Measurements from ENCODE around the gene PIK3C2G.
"Not testable (repeated sequence)": the region's sequence is repeated elsewhere in the genome, so short reads cannot be mapped to it uniquely, and the experiment has no call there.

PIK3C2G gene

GRCh38 chr12:18261273-18261672 is at the start of gene PIK3C2G:
Gene PIK3C2G, plus strand, starts transcription at chr12:18261518. Its CDS starts 20,564 bp downstream, at chr12:18282082.
- DNase-seq (ENCODE audit: low spot score in 2 of 2): no peak
- in situ Hi-C loops (cut with MboI; ENCODE audit: low sequenced_read_pairs): no loop called here
- Histone ChIP-seq H3K4me1 (no peaks in the 10 kb centered on the region), H3K27me3 (ENCODE audit: low read depth) (no peaks in the 10 kb centered on the region), H3K9me3 (no peaks in the 10 kb centered on the region), H3K4me3 (no peak within 1 kb of the TSS), H3K36me3 (replicated peaks) (no peaks in the 10 kb centered on the region)

GRCh38 chr12:18217966-18218365 is 43.4 kb upstream of the PIK3C2G start:
- in situ Hi-C loops (cut with MboI; ENCODE audit: low sequenced_read_pairs): no loop called here
- H3K4me1 ChIP-seq: no peaks in the 10 kb centered on the region
- no peaks in the 10 kb centered on the region for H3K36me3 ChIP-seq (replicated peaks)
- no peaks in the 10 kb centered on the region for H3K27me3 ChIP-seq (ENCODE audit: low read depth)
- no peak overlapping the region for H3K4me3 ChIP-seq
- no peaks in the 10 kb centered on the region for H3K9me3 ChIP-seq
- DNase-seq (ENCODE audit: low spot score in 2 of 2): no peak

GRCh38 chr12:18221726-18222125 is 39.6 kb upstream of the PIK3C2G start:
- Histone ChIP-seq H3K4me3 (no peak overlapping the region), H3K27me3 (ENCODE audit: low read depth) (no peaks in the 10 kb centered on the region), H3K4me1 (peaks cover 3% of the 10 kb centered on the region; the same call in 1 of the 2 replicates), H3K9me3 (no peaks in the 10 kb centered on the region), H3K36me3 (replicated peaks) (no peaks in the 10 kb centered on the region)
- no peak for DNase-seq (ENCODE audit: low spot score in 2 of 2)
- in situ Hi-C loops (cut with MboI; ENCODE audit: low sequenced_read_pairs): no loop called here

- no peak for DNase-seq (ENCODE audit: low spot score in 2 of 2)
Measured at GRCh38 chr12:18222699-18223098, 38.6 kb upstream of the PIK3C2G start.

GRCh38 chr12:18224745-18225144 is 36.6 kb upstream of the PIK3C2G start:
- Histone ChIP-seq H3K36me3 (replicated peaks) (no peaks in the 10 kb centered on the region), H3K4me1 (peaks cover 3% of the 10 kb centered on the region; the same call in 1 of the 2 replicates), H3K9me3 (no peaks in the 10 kb centered on the region), H3K27me3 (ENCODE audit: low read depth) (no peaks in the 10 kb centered on the region), H3K4me3 (no peak overlapping the region)
- in situ Hi-C loops (cut with MboI; ENCODE audit: low sequenced_read_pairs): no loop called here
- peak; percentile 8 to 77 for DNase-seq (ENCODE audit: low spot score in 2 of 2)

More at GRCh38 chr12:18222699-18223098, 38.6 kb upstream of the PIK3C2G start:
- in situ Hi-C loops (cut with MboI; ENCODE audit: low sequenced_read_pairs): no loop called here
- Histone ChIP-seq H3K4me1 (peaks cover 3% of the 10 kb centered on the region; the same call in 1 of the 2 replicates), H3K9me3 (no peaks in the 10 kb centered on the region), H3K4me3 (no peak overlapping the region), H3K36me3 (replicated peaks) (no peaks in the 10 kb centered on the region), H3K27me3 (ENCODE audit: low read depth) (no peaks in the 10 kb centered on the region)

- DNase-seq (ENCODE audit: low spot score in 2 of 2): peak; percentile 14 to 22
- no peaks in the 10 kb centered on the region for H3K27me3 ChIP-seq (ENCODE audit: low read depth)
- H3K9me3 ChIP-seq: no peaks in the 10 kb centered on the region
- H3K36me3 ChIP-seq (replicated peaks): no peaks in the 10 kb centered on the region
- in situ Hi-C loops (cut with MboI; ENCODE audit: low sequenced_read_pairs): no loop called here
- H3K4me1 ChIP-seq: peaks cover 6% of the 10 kb centered on the region; the same call in 1 of the 2 replicates
- no peak overlapping the region for H3K4me3 ChIP-seq
Measured at GRCh38 chr12:18239526-18239925, 21.8 kb upstream of the PIK3C2G start.

- Histone ChIP-seq H3K36me3 (replicated peaks) (no peaks in the 10 kb centered on the region), H3K9me3 (no peaks in the 10 kb centered on the region), H3K27me3 (ENCODE audit: low read depth) (no peaks in the 10 kb centered on the region), H3K4me3 (no peak overlapping the region), H3K4me1 (peaks cover 6% of the 10 kb centered on the region; the same call in 1 of the 2 replicates)
- in situ Hi-C loops (cut with MboI; ENCODE audit: low sequenced_read_pairs): no loop called here
- DNase-seq (ENCODE audit: low spot score in 2 of 2): no peak
Measured at GRCh38 chr12:18242380-18243089, 18.8 kb upstream of the PIK3C2G start.

GRCh38 chr12:18243238-18243637 is 18.1 kb upstream of the PIK3C2G start:
- Histone ChIP-seq H3K4me3 (no peak overlapping the region), H3K27me3 (ENCODE audit: low read depth) (no peaks in the 10 kb centered on the region), H3K36me3 (replicated peaks) (no peaks in the 10 kb centered on the region), H3K9me3 (no peaks in the 10 kb centered on the region), H3K4me1 (peaks cover 6% of the 10 kb centered on the region; the same call in 1 of the 2 replicates)
- no peak for DNase-seq (ENCODE audit: low spot score in 2 of 2)
- in situ Hi-C loops (cut with MboI; ENCODE audit: low sequenced_read_pairs): no loop called here

- no peak for DNase-seq (ENCODE audit: low spot score in 2 of 2)
- Histone ChIP-seq H3K4me1 (peaks cover 3% of the 10 kb centered on the region), H3K9me3 (no peaks in the 10 kb centered on the region), H3K27me3 (ENCODE audit: low read depth) (no peaks in the 10 kb centered on the region), H3K4me3 (no peak overlapping the region), H3K36me3 (replicated peaks) (no peaks in the 10 kb centered on the region)
- in situ Hi-C loops (cut with MboI; ENCODE audit: low sequenced_read_pairs): no loop called here
Measured at GRCh38 chr12:18246066-18246465, 15.3 kb upstream of the PIK3C2G start.

GRCh38 chr12:18250313-18250916 is 10.9 kb upstream of the PIK3C2G start:
- in situ Hi-C loops (cut with MboI; ENCODE audit: low sequenced_read_pairs): no loop called here
- Histone ChIP-seq H3K27me3 (ENCODE audit: low read depth) (no peaks in the 10 kb centered on the region), H3K36me3 (replicated peaks) (no peaks in the 10 kb centered on the region), H3K4me3 (no peak overlapping the region), H3K4me1 (peaks cover 8% of the 10 kb centered on the region), H3K9me3 (no peaks in the 10 kb centered on the region)
- peak; percentile 51 to 63 for DNase-seq (ENCODE audit: low spot score in 2 of 2)

GRCh38 chr12:18254081-18254480 is 7.2 kb upstream of the PIK3C2G start:
- Histone ChIP-seq H3K4me3 (no peak overlapping the region), H3K36me3 (replicated peaks) (no peaks in the 10 kb centered on the region), H3K27me3 (ENCODE audit: low read depth) (no peaks in the 10 kb centered on the region), H3K9me3 (no peaks in the 10 kb centered on the region), H3K4me1 (peaks cover 8% of the 10 kb centered on the region)
- in situ Hi-C loops (cut with MboI; ENCODE audit: low sequenced_read_pairs): no loop called here
- DNase-seq (ENCODE audit: low spot score in 2 of 2): no peak

GRCh38 chr12:18255004-18255403 is 6.3 kb upstream of the PIK3C2G start:
- H3K27me3 ChIP-seq (ENCODE audit: low read depth); H3K4me1 ChIP-seq; H3K36me3 ChIP-seq (replicated peaks); DNase-seq (ENCODE audit: low spot score in 2 of 2); H3K9me3 ChIP-seq; H3K4me3 ChIP-seq; in situ Hi-C loops (cut with MboI; ENCODE audit: low sequenced_read_pairs): not testable (repeated sequence)

GRCh38 chr12:18257251-18257650 is 4.1 kb upstream of the PIK3C2G start:
- Histone ChIP-seq H3K4me1 (peaks cover 2% of the 10 kb centered on the region; the same call in 1 of the 2 replicates), H3K36me3 (replicated peaks) (no peaks in the 10 kb centered on the region), H3K9me3 (no peaks in the 10 kb centered on the region), H3K27me3 (ENCODE audit: low read depth) (no peaks in the 10 kb centered on the region), H3K4me3 (no peak overlapping the region)
- in situ Hi-C loops (cut with MboI; ENCODE audit: low sequenced_read_pairs): no loop called here
- no peak for DNase-seq (ENCODE audit: low spot score in 2 of 2)

- DNase-seq (ENCODE audit: low spot score in 2 of 2): no peak
Measured at GRCh38 chr12:18258929-18259328, 2.4 kb upstream of the PIK3C2G start.

More at GRCh38 chr12:18258929-18259328, 2.4 kb upstream of the PIK3C2G start:
- in situ Hi-C loops (cut with MboI; ENCODE audit: low sequenced_read_pairs): no loop called here
- no peak overlapping the region for H3K4me3 ChIP-seq
- no peaks in the 10 kb centered on the region for H3K27me3 ChIP-seq (ENCODE audit: low read depth)
- H3K36me3 ChIP-seq (replicated peaks): no peaks in the 10 kb centered on the region
- no peaks in the 10 kb centered on the region for H3K9me3 ChIP-seq
- H3K4me1 ChIP-seq: no peaks in the 10 kb centered on the region
